Stimulated activated CD8-positive, alpha-beta memory T cell treated with anti-CD3 and anti-CD28 coated beads, Interleukin-2, amount 100 ng/mL, for 1 hour (primary cell): Measurements from ENCODE around the gene TBCA.
"Not testable (repeated sequence)": the region's sequence is repeated elsewhere in the genome, so short reads cannot be mapped to it uniquely, and the experiment has no call there.

Source experiments
- DNase-seq, 2 donors: peaks; one replicate each; pipeline ENCODE4 v3.0.0-alpha.2; 2020; ENCODE audit warnings: low read depth in 2 of 2

TBCA gene

GRCh38 chr5:77773734-77774280 is 2.3 kb downstream of the TBCA start:
- no peak for DNase-seq

GRCh38 chr5:77772729-77773128 is 3.4 kb downstream of the TBCA start:
- DNase-seq: no peak

GRCh38 chr5:77771452-77771851 is 4.7 kb downstream of the TBCA start:
- DNase-seq: no peak

DNA sequence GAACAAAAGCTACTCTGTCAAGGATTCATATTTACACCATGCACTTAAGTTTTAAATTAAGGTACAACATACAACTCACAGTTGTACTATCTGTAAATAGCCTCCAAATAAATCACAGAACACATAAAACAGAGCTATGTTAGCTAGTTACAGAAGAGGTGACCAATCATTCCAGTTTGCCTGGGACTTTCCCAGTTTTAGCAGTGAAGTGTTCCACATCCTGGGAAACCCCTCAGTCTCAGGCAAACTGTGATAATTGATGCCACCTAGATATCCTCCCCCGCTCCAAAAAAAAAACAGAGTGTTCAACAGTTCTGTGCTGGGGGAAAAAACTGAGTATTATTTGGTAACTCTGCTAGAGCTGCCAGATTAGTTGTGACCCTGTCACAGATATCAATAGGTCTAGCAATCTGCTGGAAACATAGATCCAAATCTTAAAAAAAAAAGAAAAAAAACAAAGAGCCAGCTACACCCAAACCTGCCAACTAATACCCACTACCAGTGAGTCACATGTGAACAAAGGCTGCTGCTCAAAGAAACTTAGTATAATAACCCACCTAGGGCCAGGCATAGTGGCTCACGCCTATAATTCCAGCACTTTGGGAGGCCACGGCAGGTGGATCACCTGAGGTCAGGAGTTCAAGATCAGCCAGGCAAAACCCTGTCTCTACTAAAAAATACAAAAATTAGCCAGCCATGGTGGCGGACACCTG is 5.7 kb downstream of the TBCA start:
- DNase-seq: no peak

- DNase-seq: no peak
These were observed 7.2 kb downstream of the TBCA start for GRCh38 chr5:77768978-77769377.

DNA sequence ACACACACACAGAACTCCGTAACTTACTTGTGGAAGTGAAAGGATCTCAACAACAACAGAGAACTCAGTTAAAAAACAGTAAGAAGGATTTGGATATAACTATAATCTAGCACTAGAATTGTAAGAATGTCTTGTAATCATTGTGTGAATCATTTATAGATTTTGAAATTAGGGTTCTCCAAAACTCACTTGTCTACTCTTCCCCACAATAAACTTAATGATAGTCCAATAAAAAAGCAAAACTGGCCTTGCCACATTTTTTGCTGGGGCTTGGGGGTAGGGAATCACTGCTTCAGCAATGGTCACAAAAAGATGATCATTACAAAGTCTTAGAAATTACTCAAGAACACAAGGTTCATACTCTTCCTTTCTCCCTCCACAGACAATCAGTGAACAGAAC is 8.8 kb downstream of the TBCA start:
- no peak for DNase-seq

GRCh38 chr5:77761606-77762005 is 14.5 kb downstream of the TBCA start:
- DNase-seq: no peak

- DNase-seq: no peak
These were observed 17.8 kb downstream of the TBCA start for GRCh38 chr5:77758141-77758938.

GRCh38 chr5:77751328-77752023 is 24.7 kb downstream of the TBCA start:
- no peak for DNase-seq

DNA sequence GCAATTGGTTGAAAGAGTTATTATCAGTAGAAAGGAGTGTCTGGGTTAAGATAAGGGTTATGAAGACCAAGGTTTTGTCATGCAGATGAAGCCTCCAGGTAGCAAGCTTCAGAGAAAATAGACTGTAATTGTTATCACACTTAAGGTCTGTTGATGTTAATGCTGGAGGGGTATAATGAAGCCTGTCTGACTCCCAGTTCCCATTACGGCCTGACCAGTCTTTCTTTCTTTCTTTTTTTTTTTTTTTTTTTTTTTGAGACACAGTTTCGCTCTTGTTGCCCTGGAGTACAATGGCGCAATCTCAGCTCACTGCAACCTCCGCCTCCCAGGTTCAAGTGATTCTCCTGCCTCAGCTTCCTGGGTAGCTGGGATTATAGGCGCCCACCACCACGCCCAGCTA is 25.2 kb downstream of the TBCA start:
- DNase-seq: not testable (repeated sequence)

GRCh38 chr5:77748160-77748559 is 28.0 kb downstream of the TBCA start:
- no peak for DNase-seq

- DNase-seq: no peak
These were observed 32.0 kb downstream of the TBCA start for GRCh38 chr5:77744116-77744515.

DNA sequence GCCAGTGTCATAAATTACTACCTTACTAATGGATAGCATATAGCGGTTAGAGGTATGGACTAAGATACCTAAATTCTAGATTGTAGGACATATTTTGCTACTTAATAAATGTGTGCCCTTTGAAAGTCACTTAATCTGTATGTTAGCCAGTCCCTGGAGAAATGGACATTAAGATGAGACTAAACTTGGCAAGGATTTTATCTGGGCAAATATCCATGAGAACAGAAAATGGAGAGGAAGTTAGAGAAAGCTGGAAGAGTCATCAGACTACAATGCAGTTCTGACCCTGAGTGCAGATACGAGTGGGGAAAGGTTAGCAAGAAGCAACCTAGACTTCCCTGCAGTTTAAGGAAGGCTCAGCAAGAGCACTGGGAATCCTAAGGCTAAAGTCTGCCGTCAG is 33.0 kb downstream of the TBCA start:
- no peak for DNase-seq

GRCh38 chr5:77741608-77742007 is 34.5 kb downstream of the TBCA start:
- DNase-seq: no peak

GRCh38 chr5:77734885-77735284 is 41.3 kb downstream of the TBCA start:
- no peak for DNase-seq

DNA sequence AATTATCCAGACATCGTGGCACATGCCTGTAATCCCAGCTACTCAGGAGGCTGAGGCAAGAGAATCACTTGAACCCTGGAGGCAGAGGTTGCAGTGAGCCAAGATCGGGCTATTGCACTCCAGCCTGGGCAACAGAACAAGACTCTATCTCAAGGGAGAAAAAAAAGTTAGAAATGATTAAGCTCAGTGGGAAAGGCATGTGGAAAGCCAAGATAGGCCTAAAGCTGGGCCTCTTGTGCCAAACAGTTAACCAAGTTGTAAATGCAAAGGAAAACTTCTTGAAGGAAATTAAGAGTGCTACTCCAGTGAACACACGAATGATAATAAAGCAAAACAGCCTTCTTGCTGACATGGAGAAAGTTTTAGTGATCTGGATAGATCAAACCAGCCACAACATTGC is 43.0 kb downstream of the TBCA start:
- no peak for DNase-seq

- no peak for DNase-seq
These were observed 48.9 kb downstream of the TBCA start for GRCh38 chr5:77727190-77727589.

- DNase-seq: no peak
These were observed 50.5 kb downstream of the TBCA start for GRCh38 chr5:77725616-77726015.

DNA sequence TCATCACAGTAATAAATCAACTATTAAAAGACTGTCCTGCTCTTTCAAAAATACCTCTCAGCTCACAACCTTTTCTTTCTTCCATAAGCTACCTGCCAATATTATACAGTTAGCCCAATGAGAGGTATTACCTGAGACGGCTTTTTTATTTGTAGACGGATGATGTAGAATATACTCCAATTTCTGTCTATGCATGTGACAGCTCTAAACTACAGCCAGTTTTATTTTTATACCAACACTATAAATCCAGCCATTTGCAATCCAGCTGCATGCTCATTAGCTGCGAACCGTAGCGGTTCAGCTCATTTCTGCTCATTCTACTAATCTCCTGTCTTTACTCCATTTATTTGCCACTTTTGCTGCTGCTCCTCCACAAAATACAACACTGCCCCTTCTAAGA is 51.2 kb downstream of the TBCA start:
- DNase-seq: no peak

- DNase-seq: no peak
These were observed 56.3 kb downstream of the TBCA start for GRCh38 chr5:77719666-77720363.

- DNase-seq: no peak
These were observed 57.1 kb downstream of the TBCA start for GRCh38 chr5:77718934-77719610.
